H9 (cell line): ENCODE results near the gene KIZ. TPM values are rescaled to one million over a fixed set of nuclear protein-coding genes. Genes with fewer than 3 reads are reported as not detected.

ENCODE experiments used
- DNase-seq: peaks from one replicate; pipeline ENCODE4 v3.0.0-alpha.2; 2017
- H2AFZ ChIP-seq: one replicate; pipeline ENCODE4 v1.6.1; 2013; ENCODE audit warnings: mild to moderate bottlenecking, low read length, control low read depth, moderate library complexity
- H2AK5ac ChIP-seq: 2 replicates; pipeline ENCODE4 v1.6.1; 2013; ENCODE audit warnings: low read length, control low read depth, mixed read lengths; ENCODE audit not compliant: insufficient read length
- H2BK120ac ChIP-seq: one replicate; pipeline ENCODE4 v1.6.1; 2013; ENCODE audit warnings: low read depth, mild to moderate bottlenecking, low read length, control low read depth, inconsistent platforms; ENCODE audit not compliant: poor library complexity, severe bottlenecking
- H2BK12ac ChIP-seq: 2 replicates; pipeline ENCODE4 v1.6.1; 2013; ENCODE audit warnings: low read length, control low read depth, mixed read lengths, low read depth; ENCODE audit not compliant: insufficient read length
- H2BK15ac ChIP-seq: 2 replicates; pipeline ENCODE4 v1.6.1; 2013; ENCODE audit warnings: low read depth, low read length, control low read depth
- H2BK20ac ChIP-seq: one replicate; pipeline ENCODE4 v1.6.1; 2013; ENCODE audit warnings: low read depth, mild to moderate bottlenecking, low read length, control low read depth, inconsistent platforms; ENCODE audit not compliant: poor library complexity, severe bottlenecking
- H2BK5ac ChIP-seq: 2 replicates; pipeline ENCODE4 v1.6.1; 2013; ENCODE audit warnings: low read length, control low read depth, mixed read lengths; ENCODE audit not compliant: insufficient read length
- H3K14ac ChIP-seq: 2 replicates; pipeline ENCODE4 v1.6.1; 2013; ENCODE audit warnings: low read length, control low read depth; ENCODE audit not compliant: insufficient read depth
- H3K18ac ChIP-seq: 2 replicates; pipeline ENCODE4 v1.6.1; 2013; ENCODE audit warnings: low read depth, mild to moderate bottlenecking, mixed read lengths, low read length, control low read depth; ENCODE audit not compliant: insufficient read length
- H3K23ac ChIP-seq: 2 replicates; pipeline ENCODE4 v1.6.1; 2013; ENCODE audit warnings: low read length, control low read depth, mixed read lengths, low read depth; ENCODE audit not compliant: insufficient read length
- H3K23me2 ChIP-seq: 2 replicates; pipeline ENCODE4 v1.6.1; 2013; ENCODE audit warnings: low read depth, mild to moderate bottlenecking, mixed read lengths, low read length, control low read depth; ENCODE audit not compliant: insufficient read length, poor library complexity, severe bottlenecking
- H3K27ac ChIP-seq: 2 replicates; pipeline ENCODE4 v1.5.1; 2013; ENCODE audit warnings: low read length, control low read depth, mixed read lengths, low read depth; ENCODE audit not compliant: insufficient read length
- H3K27me3 ChIP-seq: 2 replicates; pipeline ENCODE4 v1.6.1; 2013; ENCODE audit warnings: low read length, control low read depth, inconsistent platforms; ENCODE audit not compliant: insufficient read depth
- H3K4ac ChIP-seq: 2 replicates; pipeline ENCODE4 v1.6.1; 2013; ENCODE audit warnings: low read depth, mild to moderate bottlenecking, control low read depth, inconsistent platforms, low read length, moderate library complexity
- H3K4me1 ChIP-seq: 2 replicates; pipeline ENCODE4 v1.6.1; 2013; ENCODE audit warnings: low read length, control low read depth, inconsistent platforms; ENCODE audit not compliant: insufficient read depth
- H3K4me2 ChIP-seq: 2 replicates; pipeline ENCODE4 v1.6.1; 2013; ENCODE audit warnings: low read length, control low read depth, mixed read lengths; ENCODE audit not compliant: insufficient read length, insufficient read depth
- H3K56ac ChIP-seq: 2 replicates; pipeline ENCODE4 v1.6.1; 2013; ENCODE audit warnings: low read depth, mild to moderate bottlenecking, mixed read lengths, low read length, control low read depth; ENCODE audit not compliant: insufficient read length
- H3K79me1 ChIP-seq: 2 replicates; pipeline ENCODE4 v1.6.1; 2013; ENCODE audit warnings: low read depth, mild to moderate bottlenecking, moderate library complexity, low read length, control low read depth, inconsistent platforms; ENCODE audit not compliant: insufficient read depth, poor library complexity, severe bottlenecking
- H3K79me2 ChIP-seq: 2 replicates; pipeline ENCODE4 v1.6.1; 2013; ENCODE audit warnings: low read length, control low read depth, inconsistent platforms; ENCODE audit not compliant: insufficient read depth
- H3K9ac ChIP-seq: 2 replicates; pipeline ENCODE4 v1.6.1; 2013; ENCODE audit warnings: low read length, control low read depth, mixed read lengths; ENCODE audit not compliant: insufficient read length; ENCODE audit errors: extremely low read depth
- H3K9me3 ChIP-seq: one replicate; pipeline ENCODE4 v1.6.1; 2013; ENCODE audit warnings: low read depth, low read length, inconsistent platforms; ENCODE audit not compliant: control insufficient read depth
- H3T11ph ChIP-seq: one replicate; pipeline ENCODE4 v1.6.1; 2013; ENCODE audit warnings: mild to moderate bottlenecking, low read length, control low read depth, inconsistent platforms
- H4K20me1 ChIP-seq: one replicate; pipeline ENCODE4 v1.6.1; 2013; ENCODE audit not compliant: control insufficient read depth, insufficient read length, insufficient read depth
- H4K5ac ChIP-seq: 2 replicates; pipeline ENCODE4 v1.6.1; 2013; ENCODE audit warnings: low read depth, mild to moderate bottlenecking, mixed read lengths, low read length, control low read depth; ENCODE audit not compliant: insufficient read length
- H4K8ac ChIP-seq: replicated peaks from 2 replicates; pipeline ENCODE4 v1.6.1; 2013; ENCODE audit warnings: low read length, control low read depth, mixed read lengths, low read depth; ENCODE audit not compliant: insufficient read length
- H4K91ac ChIP-seq: 2 replicates; pipeline ENCODE4 v1.6.1; 2013; ENCODE audit warnings: low read depth, mild to moderate bottlenecking, moderate library complexity, mixed read lengths, low read length, control low read depth; ENCODE audit not compliant: insufficient read length
- H3K27ac Mint-ChIP-seq, 3 experiments: 2 replicates in 2 of 3; 3 replicates in 1 of 3; pipeline ENCODE4 v1.8.0; 2020 to 2021; ENCODE audit warnings: mixed read lengths in 3 of 3, mild to moderate bottlenecking in 1 of 3, moderate library complexity in 1 of 3
- H3K27me3 Mint-ChIP-seq: 2 replicates; pipeline ENCODE4 v1.8.0; 2021; ENCODE audit warnings: low read depth, mild to moderate bottlenecking, moderate library complexity, mixed read lengths
- H3K36me3 Mint-ChIP-seq, 3 experiments: 2 replicates in 2 of 3; 3 replicates in 1 of 3; pipeline ENCODE4 v1.8.0; 2020 to 2021; ENCODE audit warnings: low read depth in 3 of 3, mixed read lengths in 3 of 3; ENCODE audit not compliant: insufficient read depth in 1 of 3
- H3K4me1 Mint-ChIP-seq, 2 experiments: 2 replicates each; pipeline ENCODE4 v1.8.0; 2020; ENCODE audit warnings: mixed read lengths in 2 of 2
- H3K4me3 Mint-ChIP-seq, 2 experiments: 2 replicates in 1 of 2; 3 replicates in 1 of 2; pipeline ENCODE4 v1.8.0; 2020 to 2021; ENCODE audit warnings: mild to moderate bottlenecking in 2 of 2, mixed read lengths in 2 of 2, moderate library complexity in 1 of 2
- H3K9me3 Mint-ChIP-seq, 2 experiments: 2 replicates in 1 of 2; 3 replicates in 1 of 2; pipeline ENCODE4 v1.8.0; 2020; ENCODE audit warnings: mild to moderate bottlenecking in 2 of 2, mixed read lengths in 2 of 2, moderate library complexity in 1 of 2
- CTCF ChIP-seq: fragments of 200-600 bp; sonication (generic); conservative IDR thresholded peaks from 3 replicates; pipeline ENCODE4 v1.8.0; 2021; ENCODE audit warnings: antibody characterized with exemption, mild to moderate bottlenecking
- WGBS: extraction: QIAGEN DNeasy Blood & Tissue Kit; methylation state at CpG from one replicate; pipeline ENCODE4 v1.1.7; 2013; ENCODE audit warnings: missing lambda C conversion rate, low lambda C conversion rate, mixed read lengths; ENCODE audit not compliant: insufficient read length; ENCODE audit errors: extremely low coverage; 5-methylcytosine and 5-hydroxymethylcytosine counted together
- total RNA-seq: library from RNA; stranded (reverse); gene quantifications from 2 replicates; pipeline ENCODE4 v1.2.1, GENCODE V29; 2021

Gene KIZ
- total RNA-seq, 1 experiment from 2014 or later: 29.3 TPM

GRCh38 chr20:21291026-21291425 is 165.1 kb downstream of the KIZ start:
- Histone ChIP-seq H3T11ph (no peak overlapping the region), H2AFZ (no peak overlapping the region), H3K9ac (no peak overlapping the region), H3K18ac (peak overlapping the region; percentile 38), H3K4me1 (no peaks in the 10 kb centered on the region), H3K4me2 (no peak overlapping the region), H4K8ac (no peak overlapping the region), H2BK5ac (no peak overlapping the region), H4K91ac (no peak overlapping the region), H3K79me2 (no peaks in the 10 kb centered on the region), H3K4ac (no peak overlapping the region), H3K23ac (no peak overlapping the region), H4K20me1 (no peaks in the 10 kb centered on the region), H3K27me3 (no peaks in the 10 kb centered on the region), H2BK15ac (no peak overlapping the region; the same call in 1 of the 2 replicates), H3K27ac (no peak overlapping the region), H3K23me2 (no peaks in the 10 kb centered on the region), H3K14ac (no peak overlapping the region), H3K56ac (no peak overlapping the region), H2BK120ac (no peak overlapping the region), H2BK20ac (no peak overlapping the region), H3K9me3 (no peaks in the 10 kb centered on the region), H2AK5ac (no peak overlapping the region), H2BK12ac (no peak overlapping the region), H4K5ac (peak overlapping the region; percentile 72), H3K79me1 (no peaks in the 10 kb centered on the region)
- DNase-seq: no peak
- no CpG with 5 or more reads among the region's 2 CpGs for WGBS
- no peaks in the 10 kb centered on the region; the same call in none of the 2 replicates for H3K27me3 Mint-ChIP-seq
- no peak overlapping the region for H3K27ac Mint-ChIP-seq
- peaks cover 6 to 9% of the 10 kb centered on the region in 2 experiments; a peak in 3 of 4 replicates for H3K4me1 Mint-ChIP-seq
- H3K9me3 Mint-ChIP-seq: no peaks in the 10 kb centered on the region
- no peak overlapping the region for H3K4me3 Mint-ChIP-seq
- no peaks in the 10 kb centered on the region for H3K36me3 Mint-ChIP-seq
- TF ChIP-seq CTCF: no peak
